A549 (cell line): ENCODE data around the gene TFDP2. TPM values are rescaled to one million over a fixed set of nuclear protein-coding genes. Genes with fewer than 3 reads are reported as not detected.
"Not testable (repeated sequence)": the region's sequence is repeated elsewhere in the genome, so short reads cannot be mapped to it uniquely, and the experiment has no call there.

Experiments used
- ATAC-seq, 2 experiments: fragments of 200-7000 bp in 1 of 2; fragments of >200 bp in 1 of 2; cut with Nextera tagmentation in 1 of 2; cut with Tn5 transposase in 1 of 2; 3 replicates each; pipeline versions ENCODE4 v1.8.0 to v1.9.1; 2018 to 2020; ENCODE audit warnings: mild to moderate bottlenecking in 1 of 2, moderate library complexity in 1 of 2
- CTCF ChIA-PET: fragments of 300-600 bp; sonication (Branson Sonifier 250); formaldehyde crosslinking; extraction: SDS; loops from one replicate; lab custom pipeline; 2021; ENCODE audit warnings: antibody characterized with exemption, inconsistent platforms; lab: Yijun Ruan, JAX
- POLR2A ChIA-PET: fragments of 350-600 bp; formaldehyde crosslinking; extraction: SDS; loops from one replicate; lab custom pipeline; 2021; ENCODE audit warnings: antibody characterized with exemption, inconsistent platforms; lab: Yijun Ruan, JAX
- DNase-seq, 2 experiments: peaks; one replicate each; pipeline versions ENCODE4 v3.0.0 to v3.0.0-alpha.2; 2011 to 2016; ENCODE audit warnings: low read depth in 1 of 2, low spot score in 1 of 2
- FAIRE-seq: peaks from 2 replicates; lab custom pipeline; 2011; peaks lifted over from hg19 to GRCh38; lab: Jason Lieb, UNC
- H3K27ac ChIP-seq, 2 experiments: fragments of >200 bp; sonication (Bioruptor Twin); formaldehyde crosslinking; 3 replicates each; pipeline ENCODE4 v1.5.1; 2016 to 2017
- H3K4me1 ChIP-seq: fragments of >200 bp; sonication (Bioruptor Twin); formaldehyde crosslinking; 3 replicates; pipeline ENCODE4 v1.6.1; 2016
- H3K4me2 ChIP-seq: fragments of >200 bp; sonication (Bioruptor Twin); formaldehyde crosslinking; 3 replicates; pipeline ENCODE4 v1.6.1; 2016
- H3K4me3 ChIP-seq: fragments of >200 bp; sonication (Bioruptor Twin); formaldehyde crosslinking; 3 replicates; pipeline ENCODE4 v1.5.1; 2016
- H3K9me3 ChIP-seq: fragments of >200 bp; sonication (Bioruptor Twin); formaldehyde crosslinking; 3 replicates; pipeline ENCODE4 v1.6.1; 2016
- BHLHE40 ChIP-seq: IDR thresholded peaks from 2 replicates; pipeline ENCODE4 v1.6.1; 2012; ENCODE audit warnings: low read depth, low read length, inconsistent platforms
- CHD2 ChIP-seq: fragments of 150-350 bp; IDR thresholded peaks from 2 replicates; pipeline ENCODE4 v1.6.1; 2014; ENCODE audit warnings: low read length; ENCODE audit not compliant: partially characterized antibody
- CHD4 ChIP-seq: fragments of 200-600 bp; sonication (generic); IDR thresholded peaks from 2 replicates; pipeline ENCODE4 v1.6.1; 2016; ENCODE audit warnings: antibody characterized with exemption, mild to moderate bottlenecking, borderline replicate concordance
- GATA3 ChIP-seq: IDR thresholded peaks from 2 replicates; pipeline ENCODE4 v1.6.1; 2012; ENCODE audit warnings: borderline replicate concordance
- HOXA7 ChIP-seq: fragments of 250-450 bp; sonication (Bioruptor Pico); IDR thresholded peaks from 2 replicates; pipeline ENCODE4 v1.5.0; 2020; ENCODE audit warnings: mild to moderate bottlenecking, moderate library complexity
- HOXB5 ChIP-seq: fragments of 250-450 bp; sonication (Bioruptor Pico); IDR thresholded peaks from 2 replicates; pipeline ENCODE4 v1.5.0; 2020; ENCODE audit warnings: mild to moderate bottlenecking, moderate library complexity
- KDM1A ChIP-seq: fragments of 200-600 bp; sonication (generic); IDR thresholded peaks from 2 replicates; pipeline ENCODE4 v1.6.1; 2016; ENCODE audit warnings: low read depth, mild to moderate bottlenecking
- MAFK ChIP-seq: fragments of 450-650 bp; IDR thresholded peaks from 2 replicates; pipeline ENCODE4 v1.6.1; 2014; ENCODE audit not compliant: partially characterized antibody
- RARB ChIP-seq: fragments of 250-450 bp; sonication (Bioruptor Pico); IDR thresholded peaks from 2 replicates; pipeline ENCODE4 v1.8.0; 2021; ENCODE audit warnings: mild to moderate bottlenecking, moderate library complexity
- RFX5 ChIP-seq: fragments of 450-650 bp; IDR thresholded peaks from 2 replicates; pipeline ENCODE4 v1.7.1; 2014; ENCODE audit warnings: antibody characterized with exemption, mild to moderate bottlenecking, moderate library complexity
- ZNF302 ChIP-seq: fragments of 250-450 bp; sonication (Bioruptor Pico); IDR thresholded peaks from 2 replicates; pipeline ENCODE4 v1.9.0; 2021; ENCODE audit warnings: inconsistent platforms, mild to moderate bottlenecking, moderate library complexity
- WGBS: methylation state at CpG from one replicate; pipeline ENCODE4 v1.1.6; 2017; ENCODE audit errors: missing lambda C conversion rate; 5-methylcytosine and 5-hydroxymethylcytosine counted together
- polyA plus RNA-seq, 4 experiments: library from polyadenylated mRNA; depleted of rRNA in 3 of 4; stranded (reverse); fragments of >200 nt; fragmentation: RNase III in 1 of 4; extraction: RNeasy Plus Mini Kit Qiagen cat#74134 plus additional on column Dnase treatment in 1 of 4; gene quantifications; 2 replicates in 3 of 4; 3 replicates in 1 of 4; pipeline ENCODE4 v1.2.3, GENCODE V29; 2011 to 2017
- TF ChIP-seq, protein P1 (sequence below): fragments of 450-650 bp; IDR thresholded peaks from 2 replicates; pipeline ENCODE4 v1.6.1; 2014; ENCODE audit warnings: antibody characterized with exemption
- TF ChIP-seq, protein P2 (sequence below): fragments of 250-450 bp; sonication (Bioruptor Pico); IDR thresholded peaks from 2 replicates; pipeline ENCODE4 v1.5.0; 2020; ENCODE audit warnings: low read depth, mild to moderate bottlenecking, moderate library complexity
- TF ChIP-seq, protein P3 (sequence below): IDR thresholded peaks from 2 replicates; pipeline ENCODE4 v1.6.1; 2012; ENCODE audit warnings: low read depth, borderline replicate concordance
- TF ChIP-seq, protein P4 (sequence below): fragments of 150-350 bp; IDR thresholded peaks from 2 replicates; pipeline ENCODE4 v1.6.1; 2014; ENCODE audit warnings: low read depth, mild to moderate bottlenecking, low read length

Gene TFDP2
- polyA plus RNA-seq, 2 of the 4 experiments (the other 2 are of a cell fraction): 9.6 to 61.5 TPM

DNA sequence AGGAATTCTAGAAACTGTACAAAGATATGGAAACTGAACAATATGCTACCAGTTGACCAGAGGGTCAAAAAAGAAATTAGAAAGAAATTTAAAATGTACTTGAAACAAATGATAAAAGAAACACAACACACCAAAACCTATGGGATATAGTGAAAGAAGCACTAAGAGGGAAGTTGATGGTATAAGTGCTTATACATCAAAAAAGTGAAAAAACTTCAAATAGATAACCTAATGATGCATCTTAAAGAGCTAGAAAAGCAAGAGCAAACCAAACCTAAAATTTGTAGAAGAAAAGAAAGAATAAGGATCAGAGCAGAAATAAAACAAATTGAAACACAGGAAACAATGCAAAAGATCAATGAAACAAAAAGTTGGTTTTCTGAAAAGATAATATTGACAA is 68.2 kb downstream of the TFDP2 start:
- FAIRE-seq (no peak), ATAC-seq (no peak), DNase-seq (no peak)
- H3K4me2 ChIP-seq: no peak overlapping the region
- no peak overlapping the region for H3K27ac ChIP-seq
- ChIA-PET POLR2A (no interaction called here), CTCF (no interaction called here)
- H3K9me3 ChIP-seq: no peaks in the 10 kb centered on the region
- H3K4me1 ChIP-seq: peaks cover 4% of the 10 kb centered on the region
- H3K4me3 ChIP-seq: no peak overlapping the region
- TF ChIP-seq MAFK (peak; percentile 25), BHLHE40 (no peak)
- TF ChIP-seq, all 56 proteins: peak for 1

DNA sequence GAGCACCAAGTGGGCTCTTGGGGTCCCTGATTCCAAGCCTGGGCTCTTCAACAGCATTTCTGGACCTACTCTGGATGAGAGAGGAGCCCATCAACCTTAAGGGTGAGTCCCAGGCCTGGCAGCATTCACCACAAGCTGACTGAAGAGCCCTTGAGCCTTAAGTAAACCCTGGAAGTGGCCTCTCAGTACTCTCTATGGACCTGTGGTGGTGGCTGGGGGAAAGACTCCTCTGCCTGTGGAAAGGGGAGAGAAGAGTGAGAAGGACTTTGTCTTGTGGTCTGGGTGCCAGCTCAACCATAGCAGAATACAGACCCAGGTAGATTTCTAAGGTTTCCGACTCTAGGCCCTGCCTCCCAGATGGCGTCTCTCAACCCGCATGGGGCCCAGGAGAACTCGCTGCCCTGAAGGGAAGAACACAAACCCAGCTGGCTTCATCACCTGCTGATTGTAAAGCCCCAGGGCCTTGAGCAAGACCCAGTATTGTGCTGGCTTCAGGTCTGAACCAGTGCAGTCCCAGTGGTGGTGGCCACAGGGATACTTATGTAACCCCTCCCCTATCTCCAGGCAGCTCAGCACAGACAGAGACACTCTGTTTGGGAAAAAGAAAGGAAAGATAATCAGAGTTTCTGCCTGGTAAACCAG is 71.4 kb downstream of the TFDP2 start:
- no peak overlapping the region for H3K4me2 ChIP-seq
- DNase-seq (no peak), ATAC-seq (no peak), FAIRE-seq (no peak)
- H3K27ac ChIP-seq: no peak overlapping the region
- no peak overlapping the region for H3K4me3 ChIP-seq
- WGBS: 84% methylated on average over 4 of the region's 4 CpGs
- ChIA-PET POLR2A (no interaction called here), CTCF (interaction anchor here (1.2 to 1.4 kb wide), 2 partner anchors 19 to 23 kb away, joined by 3 to 4 read pairs; no protein-coding TSS in a partner anchor)
- no peaks in the 10 kb centered on the region for H3K4me1 ChIP-seq
- TF ChIP-seq RFX5 (no peak), CHD2 (no peak), CHD4 (no peak)
- H3K9me3 ChIP-seq: no peaks in the 10 kb centered on the region

DNA sequence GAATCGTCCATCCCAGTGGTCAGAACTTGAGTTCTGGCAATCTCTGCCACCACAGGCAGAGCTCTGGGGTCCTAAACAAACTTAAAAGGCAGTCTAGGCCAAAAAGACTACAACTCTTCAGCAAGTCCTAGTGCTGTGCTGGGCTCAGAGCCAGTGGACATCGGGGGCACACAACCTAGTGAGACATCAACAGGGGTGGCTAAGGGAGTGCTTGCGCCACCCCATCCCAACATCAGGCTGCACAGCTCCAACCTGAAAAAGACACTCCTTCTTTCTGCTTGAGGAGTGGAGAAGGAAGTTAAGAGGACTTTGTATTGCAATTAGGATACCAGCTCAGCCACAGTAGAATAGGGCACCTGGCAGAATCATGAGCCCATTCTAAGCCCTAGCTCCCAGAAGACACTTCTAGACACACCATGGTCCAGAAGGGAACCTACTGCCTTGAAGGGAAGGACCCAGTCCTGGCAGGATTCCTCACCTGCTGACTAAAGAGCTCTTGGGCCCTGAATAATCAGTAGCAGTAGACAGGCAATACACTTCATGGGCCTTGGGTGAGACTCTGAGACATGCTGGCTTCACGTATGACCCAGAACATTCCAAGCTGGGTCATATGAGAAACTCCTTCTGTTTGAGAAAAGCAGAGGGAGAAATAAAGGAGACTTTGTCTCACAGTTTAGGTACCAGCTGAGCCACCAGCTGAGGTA is 72.0 kb downstream of the TFDP2 start:
- Histone ChIP-seq H3K4me2 (no peak overlapping the region), H3K4me1 (no peaks in the 10 kb centered on the region), H3K9me3 (no peaks in the 10 kb centered on the region), H3K4me3 (no peak overlapping the region), H3K27ac (no peak overlapping the region)
- TF ChIP-seq, protein P1, sequence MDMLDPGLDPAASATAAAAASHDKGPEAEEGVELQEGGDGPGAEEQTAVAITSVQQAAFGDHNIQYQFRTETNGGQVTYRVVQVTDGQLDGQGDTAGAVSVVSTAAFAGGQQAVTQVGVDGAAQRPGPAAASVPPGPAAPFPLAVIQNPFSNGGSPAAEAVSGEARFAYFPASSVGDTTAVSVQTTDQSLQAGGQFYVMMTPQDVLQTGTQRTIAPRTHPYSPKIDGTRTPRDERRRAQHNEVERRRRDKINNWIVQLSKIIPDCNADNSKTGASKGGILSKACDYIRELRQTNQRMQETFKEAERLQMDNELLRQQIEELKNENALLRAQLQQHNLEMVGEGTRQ: no peak
- TF ChIP-seq, protein P2, sequence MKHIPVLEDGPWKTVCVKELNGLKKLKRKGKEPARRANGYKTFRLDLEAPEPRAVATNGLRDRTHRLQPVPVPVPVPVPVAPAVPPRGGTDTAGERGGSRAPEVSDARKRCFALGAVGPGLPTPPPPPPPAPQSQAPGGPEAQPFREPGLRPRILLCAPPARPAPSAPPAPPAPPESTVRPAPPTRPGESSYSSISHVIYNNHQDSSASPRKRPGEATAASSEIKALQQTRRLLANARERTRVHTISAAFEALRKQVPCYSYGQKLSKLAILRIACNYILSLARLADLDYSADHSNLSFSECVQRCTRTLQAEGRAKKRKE: no peak
- TF ChIP-seq, protein P3, sequence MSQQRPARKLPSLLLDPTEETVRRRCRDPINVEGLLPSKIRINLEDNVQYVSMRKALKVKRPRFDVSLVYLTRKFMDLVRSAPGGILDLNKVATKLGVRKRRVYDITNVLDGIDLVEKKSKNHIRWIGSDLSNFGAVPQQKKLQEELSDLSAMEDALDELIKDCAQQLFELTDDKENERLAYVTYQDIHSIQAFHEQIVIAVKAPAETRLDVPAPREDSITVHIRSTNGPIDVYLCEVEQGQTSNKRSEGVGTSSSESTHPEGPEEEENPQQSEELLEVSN: no peak
- TF ChIP-seq BHLHE40 (no peak), RARB (CRISPR knock-in tag) (no peak), CHD2 (no peak), ZNF302 (CRISPR knock-in tag) (no peak), KDM1A (no peak), GATA3 (no peak), CHD4 (no peak), HOXA7 (CRISPR knock-in tag) (no peak), HOXB5 (CRISPR knock-in tag) (no peak)
- TF ChIP-seq, protein P4, sequence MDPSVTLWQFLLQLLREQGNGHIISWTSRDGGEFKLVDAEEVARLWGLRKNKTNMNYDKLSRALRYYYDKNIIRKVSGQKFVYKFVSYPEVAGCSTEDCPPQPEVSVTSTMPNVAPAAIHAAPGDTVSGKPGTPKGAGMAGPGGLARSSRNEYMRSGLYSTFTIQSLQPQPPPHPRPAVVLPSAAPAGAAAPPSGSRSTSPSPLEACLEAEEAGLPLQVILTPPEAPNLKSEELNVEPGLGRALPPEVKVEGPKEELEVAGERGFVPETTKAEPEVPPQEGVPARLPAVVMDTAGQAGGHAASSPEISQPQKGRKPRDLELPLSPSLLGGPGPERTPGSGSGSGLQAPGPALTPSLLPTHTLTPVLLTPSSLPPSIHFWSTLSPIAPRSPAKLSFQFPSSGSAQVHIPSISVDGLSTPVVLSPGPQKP: no peak
- POLR2A ChIA-PET: interaction anchor here (0.6 kb wide), 1 partner anchor 10 kb away, joined by 4 read pairs; no protein-coding TSS in a partner anchor
- 84% methylated on average over 4 of the region's 4 CpGs for WGBS
- no peak for DNase-seq
- CTCF ChIA-PET: interaction anchor here (1.2 to 1.4 kb wide), 2 partner anchors 19 to 22 kb away, joined by 3 to 4 read pairs; no protein-coding TSS in a partner anchor
- ATAC-seq: no peak
- no peak for FAIRE-seq

DNA sequence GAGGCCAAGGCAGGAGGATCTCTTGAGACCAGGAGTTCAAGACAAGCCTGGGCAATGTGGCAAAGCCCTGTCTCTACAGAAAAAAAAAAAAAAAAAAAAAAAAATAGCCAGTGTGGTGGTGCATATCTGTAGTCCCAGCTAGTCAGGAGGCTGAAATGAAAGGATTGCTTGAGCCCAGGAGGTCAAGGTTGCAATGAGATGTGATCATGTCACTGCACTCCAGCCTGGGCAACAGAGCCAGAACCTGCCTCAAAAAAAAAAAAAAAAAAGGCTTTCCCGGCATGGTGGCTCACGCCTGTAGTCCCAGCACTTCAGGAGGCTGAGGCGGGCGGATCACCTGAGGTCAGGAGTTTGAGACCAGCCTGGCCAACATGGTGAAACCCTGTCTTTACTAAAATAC is 73.7 kb downstream of the TFDP2 start:
- H3K27ac ChIP-seq, POLR2A ChIA-PET, FAIRE-seq, ATAC-seq, H3K4me1 ChIP-seq, H3K4me2 ChIP-seq, DNase-seq, H3K9me3 ChIP-seq, H3K4me3 ChIP-seq: not testable (repeated sequence)
- CTCF ChIA-PET: interaction anchor here (0.6 to 1.2 kb wide), 4 partner anchors 11 to 524 kb away, joined by 3 to 5 read pairs (median 4); no protein-coding TSS in a partner anchor
- 89% methylated on average over 4 of the region's 4 CpGs for WGBS
